RWPE1 (cell line): ENCODE data around the gene PPDPF.
A peak's percentile ranks its signal among the peaks of the same experiment; 100 is the strongest.

Experiments
- CTCF ChIA-PET: fragments of 350-600 bp; sonication (Branson Sonifier 250); formaldehyde crosslinking; extraction: SDS; loops from one replicate; lab custom pipeline; 2021; lab: Yijun Ruan, JAX
- POLR2A ChIA-PET: fragments of 400-600 bp; formaldehyde crosslinking; extraction: SDS; loops from one replicate; lab custom pipeline; 2020; ENCODE audit warnings: antibody characterized with exemption; ENCODE audit not compliant: low non-redundant PET; lab: Yijun Ruan, JAX
- DNase-seq: peaks from one replicate; pipeline ENCODE4 v3.0.0; 2012; ENCODE audit warnings: low spot score
- H3K27ac ChIP-seq: fragments of 450-650 bp; 2 replicates; pipeline ENCODE4 v1.5.1; 2017
- TF ChIP-seq, protein P1 (sequence below): fragments of 450-650 bp; conservative IDR thresholded peaks from 2 replicates; pipeline ENCODE4 v1.5.1; 2017; ENCODE audit warnings: low read depth, mild to moderate bottlenecking

The PPDPF gene

DNA sequence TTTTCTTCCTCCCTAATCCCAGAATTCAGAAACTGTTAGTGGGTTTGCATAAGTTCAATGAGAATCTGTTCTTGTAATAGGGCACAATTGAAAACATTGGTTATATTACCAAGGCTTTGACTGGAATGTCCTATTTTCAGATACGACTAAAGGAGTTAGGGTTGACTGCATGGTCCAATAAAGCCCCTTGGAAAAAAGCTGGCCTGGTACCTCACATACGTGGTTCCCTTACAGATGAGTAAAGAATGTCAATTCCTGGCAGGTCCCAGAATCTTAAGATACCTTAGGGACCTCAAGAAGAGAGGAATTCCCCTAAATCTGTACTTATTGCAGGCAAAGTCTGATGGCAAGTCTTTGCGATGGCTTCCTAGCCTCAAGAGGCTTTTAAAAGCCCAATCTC is 4.6 kb downstream of the PPDPF start:
- DNase-seq, result no peak
- H3K27ac ChIP-seq, result peak overlapping the region; percentile 92
- POLR2A ChIA-PET, result no interaction called here
- CTCF ChIA-PET, result interaction anchor here (0.9 kb wide), 1 partner anchor 13 kb away, joined by 5 read pairs; no protein-coding TSS in a partner anchor
- TF ChIP-seq, protein P1, sequence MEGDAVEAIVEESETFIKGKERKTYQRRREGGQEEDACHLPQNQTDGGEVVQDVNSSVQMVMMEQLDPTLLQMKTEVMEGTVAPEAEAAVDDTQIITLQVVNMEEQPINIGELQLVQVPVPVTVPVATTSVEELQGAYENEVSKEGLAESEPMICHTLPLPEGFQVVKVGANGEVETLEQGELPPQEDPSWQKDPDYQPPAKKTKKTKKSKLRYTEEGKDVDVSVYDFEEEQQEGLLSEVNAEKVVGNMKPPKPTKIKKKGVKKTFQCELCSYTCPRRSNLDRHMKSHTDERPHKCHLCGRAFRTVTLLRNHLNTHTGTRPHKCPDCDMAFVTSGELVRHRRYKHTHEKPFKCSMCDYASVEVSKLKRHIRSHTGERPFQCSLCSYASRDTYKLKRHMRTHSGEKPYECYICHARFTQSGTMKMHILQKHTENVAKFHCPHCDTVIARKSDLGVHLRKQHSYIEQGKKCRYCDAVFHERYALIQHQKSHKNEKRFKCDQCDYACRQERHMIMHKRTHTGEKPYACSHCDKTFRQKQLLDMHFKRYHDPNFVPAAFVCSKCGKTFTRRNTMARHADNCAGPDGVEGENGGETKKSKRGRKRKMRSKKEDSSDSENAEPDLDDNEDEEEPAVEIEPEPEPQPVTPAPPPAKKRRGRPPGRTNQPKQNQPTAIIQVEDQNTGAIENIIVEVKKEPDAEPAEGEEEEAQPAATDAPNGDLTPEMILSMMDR, result no peak

DNA sequence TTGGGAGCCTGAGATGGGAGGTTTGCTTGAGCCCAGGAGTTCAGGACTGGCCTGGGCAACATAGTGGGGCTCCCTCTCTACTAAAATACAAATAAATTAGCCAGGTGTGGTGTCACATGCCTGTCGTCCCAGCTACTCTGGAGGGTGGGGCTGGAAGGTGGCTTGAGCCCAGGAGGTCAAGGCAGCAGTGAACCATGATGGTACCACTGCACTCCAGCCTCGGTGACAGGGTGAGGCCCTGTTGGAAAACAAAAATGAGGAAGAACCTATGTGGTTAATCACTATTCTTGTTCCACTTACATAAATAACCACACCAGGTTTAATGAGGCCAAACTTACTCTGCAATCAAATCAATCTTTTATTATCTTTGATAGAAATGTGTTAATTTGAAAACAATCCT is 5.4 kb downstream of the PPDPF start:
- ChIA-PET POLR2A (interaction anchor here (0.7 kb wide), 1 partner anchor 12 kb away, joined by 3 read pairs; no protein-coding TSS in a partner anchor), CTCF (interaction anchor here (0.9 kb wide), 1 partner anchor 12 kb away, joined by 5 read pairs; no protein-coding TSS in a partner anchor)
- TF ChIP-seq, protein P1, result no peak
- DNase-seq, result no peak
- peak overlapping the region; percentile 47 for H3K27ac ChIP-seq

DNA sequence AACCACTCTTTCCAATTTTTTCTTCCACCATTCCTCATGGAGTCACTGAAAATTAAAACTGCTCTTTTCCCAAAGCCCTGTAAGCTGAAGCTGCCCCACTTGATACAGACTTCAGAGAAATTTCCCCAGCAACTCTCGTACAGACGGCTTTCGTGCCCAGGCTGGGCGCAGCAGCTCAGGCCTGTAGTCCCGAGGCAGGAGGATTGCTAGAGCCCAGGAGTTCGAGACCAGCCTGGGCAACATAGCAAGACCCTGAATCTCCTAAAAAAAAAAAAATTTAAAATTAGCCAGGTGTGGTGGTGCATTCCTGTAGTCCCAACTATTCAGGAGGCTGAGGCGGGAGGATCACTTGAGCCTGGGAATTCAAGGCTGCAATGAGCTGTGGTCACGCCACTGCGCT is 6.6 kb downstream of the PPDPF start:
- DNase-seq, result no peak
- TF ChIP-seq, protein P1, result no peak
- peak overlapping the region; percentile 28 for H3K27ac ChIP-seq
- ChIA-PET POLR2A (interaction anchor here (0.7 kb wide), 1 partner anchor 206 kb away, joined by 3 read pairs; no protein-coding TSS in a partner anchor), CTCF (interaction anchor here (1.3 kb wide), 1 partner anchor 218 kb away, joined by 5 read pairs; no protein-coding TSS in a partner anchor)

DNA sequence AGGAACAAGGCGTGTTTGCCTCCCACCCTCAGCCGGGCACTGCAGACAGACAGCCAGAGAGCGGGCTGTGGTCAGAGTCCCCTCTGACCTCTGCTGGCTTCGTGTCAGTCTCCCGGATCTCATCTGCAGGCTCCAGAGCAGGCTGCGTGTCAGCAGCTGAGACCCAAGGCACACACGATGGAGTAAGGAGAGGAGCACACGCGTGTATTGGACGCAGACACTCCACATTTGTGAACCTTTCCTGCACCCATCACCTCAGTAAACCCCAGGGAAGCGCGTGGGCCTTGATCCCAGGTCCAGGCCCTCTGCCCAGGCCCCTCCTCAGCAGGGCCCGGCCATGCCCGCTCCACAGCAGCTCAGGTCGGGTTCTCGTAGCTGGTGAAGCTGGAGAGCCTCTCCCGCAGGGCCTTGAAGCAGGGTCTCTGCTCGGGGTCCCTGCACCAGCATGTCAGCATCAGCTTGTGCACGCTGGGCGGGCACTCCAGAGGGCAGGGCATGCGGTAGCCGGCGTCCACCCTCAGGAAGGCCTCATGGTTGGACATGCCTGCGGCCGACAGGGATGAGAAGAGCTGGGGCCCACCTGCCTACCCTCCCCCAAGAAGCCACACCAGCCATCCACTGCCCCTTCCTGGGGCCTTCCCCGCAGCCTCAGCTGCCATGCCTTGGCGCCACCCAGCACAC is 8.8 kb downstream of the PPDPF start:
- POLR2A ChIA-PET, result interaction anchor here (0.5 to 1.2 kb wide), 5 partner anchors 8 to 132 kb away, joined by 3 to 5 read pairs (median 3); no protein-coding TSS in a partner anchor
- H3K27ac ChIP-seq, result peak overlapping the region; percentile 15
- DNase-seq, result no peak
- CTCF ChIA-PET, result interaction anchor here (0.7 to 1.5 kb wide), 3 partner anchors 8 to 33 kb away, joined by 3 to 6 read pairs (median 3); no protein-coding TSS in a partner anchor
- TF ChIP-seq, protein P1, result no peak

DNA sequence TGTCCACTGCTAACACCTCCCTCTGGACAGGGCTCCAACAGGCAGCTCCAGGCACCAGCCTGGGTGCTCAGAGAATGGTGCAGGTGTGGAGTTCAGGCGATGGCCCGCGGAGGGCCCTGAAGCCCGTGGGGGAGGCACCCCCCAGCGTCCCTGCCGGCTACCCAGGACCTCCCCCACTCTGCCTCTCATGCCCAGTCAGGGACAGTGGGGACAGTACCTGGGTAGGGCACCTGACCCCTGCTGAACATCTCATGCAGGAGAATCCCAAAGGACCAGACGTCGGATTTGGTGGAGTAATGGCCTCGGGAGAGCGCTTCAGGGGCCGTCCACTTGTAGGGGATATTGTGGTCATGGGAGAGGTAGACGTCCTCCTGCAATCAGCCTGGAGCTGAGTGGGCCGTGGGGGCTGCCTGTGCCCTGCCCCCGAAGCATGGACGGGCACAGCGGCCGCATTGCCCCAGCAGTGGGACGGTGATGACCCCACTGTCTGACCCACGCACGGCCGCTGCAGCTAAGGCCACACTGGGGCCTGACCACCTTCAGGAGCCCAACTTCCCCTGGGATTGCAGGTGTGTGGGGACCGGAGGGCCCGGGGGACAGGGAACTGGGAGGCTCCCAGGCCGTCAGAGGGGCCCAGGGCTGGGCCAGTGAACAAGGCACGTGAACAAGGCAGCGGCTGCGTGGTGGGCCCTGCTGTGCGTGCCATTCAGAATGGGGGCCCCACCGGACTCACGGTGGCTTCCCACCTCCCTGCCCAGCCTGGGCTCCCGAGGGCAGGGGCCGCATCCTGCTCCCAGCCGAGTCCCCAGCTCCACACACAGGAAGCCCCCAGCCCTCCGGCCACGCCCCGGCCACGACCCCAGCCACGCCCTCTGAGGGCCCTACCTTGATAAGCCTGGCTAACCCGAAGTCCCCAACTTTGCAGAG is 9.6 kb downstream of the PPDPF start:
- no peak for DNase-seq
- peak overlapping the region; percentile 15 for H3K27ac ChIP-seq
- TF ChIP-seq, protein P1, result no peak
- CTCF ChIA-PET, result interaction anchor here (0.7 to 1.5 kb wide), 2 partner anchors 9 to 34 kb away, joined by 3 to 6 read pairs; no protein-coding TSS in a partner anchor
- POLR2A ChIA-PET, result interaction anchor here (0.6 to 0.7 kb wide), 3 partner anchors 9 to 132 kb away, joined by 3 read pairs; no protein-coding TSS in a partner anchor
